NCI-H2081 treated with DMSO at 0.1 percent for 48 hours (cell line): ENCODE results near the gene KCP.

Experiments used
- DNase-seq: peaks from one replicate; lab custom pipeline; 2025; lab: John Stamatoyannopoulos, UW

KCP gene

DNA sequence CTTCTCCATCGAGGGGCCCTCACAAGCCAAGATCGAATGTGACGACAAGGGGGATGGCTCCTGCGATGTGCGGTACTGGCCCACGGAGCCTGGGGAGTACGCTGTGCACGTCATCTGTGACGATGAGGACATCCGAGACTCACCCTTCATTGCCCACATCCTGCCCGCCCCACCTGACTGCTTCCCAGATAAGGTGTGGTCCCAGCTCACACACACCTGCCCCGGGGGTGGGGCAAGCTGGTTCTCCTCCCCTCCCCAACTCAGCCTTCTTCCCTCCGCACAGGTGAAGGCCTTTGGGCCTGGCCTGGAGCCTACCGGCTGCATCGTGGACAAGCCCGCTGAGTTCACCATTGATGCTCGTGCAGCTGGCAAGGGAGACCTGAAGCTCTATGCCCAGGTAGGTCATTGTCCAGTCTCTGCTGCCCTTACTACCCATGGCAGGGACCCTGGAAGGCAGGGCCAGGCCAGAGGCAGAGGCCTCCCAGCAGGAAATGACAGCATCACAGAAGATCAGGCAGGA, 69.3 kb downstream of the KCP start:
- DNase-seq: no peak

DNA sequence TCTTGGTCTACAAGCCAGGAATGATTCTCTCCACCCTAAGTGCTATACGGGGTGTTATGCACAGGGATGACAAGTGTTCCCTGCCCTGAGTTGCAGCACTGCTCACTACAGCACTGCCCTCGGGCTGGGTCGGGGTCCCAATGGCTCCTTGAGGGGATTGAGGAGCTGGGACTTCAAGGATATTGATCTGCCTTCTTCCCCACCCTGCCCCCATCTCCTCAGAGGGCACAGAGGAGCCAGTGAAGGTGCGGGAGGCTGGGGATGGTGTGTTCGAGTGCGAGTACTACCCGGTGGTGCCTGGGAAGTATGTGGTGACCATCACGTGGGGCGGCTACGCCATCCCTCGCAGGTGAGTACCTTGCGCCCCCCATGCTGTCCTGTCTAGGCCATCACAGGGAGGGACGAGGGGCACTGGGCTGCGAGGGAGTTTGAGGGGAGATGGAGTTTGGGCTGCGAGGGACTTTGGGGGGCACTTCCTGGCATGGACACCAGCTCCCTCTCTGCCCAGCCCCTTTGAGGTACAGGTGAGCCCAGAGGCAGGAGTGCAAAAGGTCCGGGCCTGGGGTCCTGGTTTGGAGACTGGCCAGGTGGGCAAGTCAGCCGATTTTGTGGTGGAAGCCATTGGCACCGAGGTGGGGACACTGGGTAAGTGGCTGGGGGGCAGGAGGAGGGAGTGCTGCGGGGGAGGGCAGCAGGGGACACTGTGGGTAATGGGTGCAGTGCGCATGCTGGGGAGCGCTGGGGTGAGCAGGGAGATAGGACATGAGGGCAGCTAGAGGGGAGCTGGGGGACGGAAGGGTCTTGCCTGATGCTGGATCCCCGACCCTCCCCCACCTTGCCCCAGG, 70.0 kb downstream of the KCP start:
- no peak for DNase-seq

GRCh38 chr7:128839751-128840177, 70.7 kb downstream of the KCP start:
- no peak for DNase-seq

DNA sequence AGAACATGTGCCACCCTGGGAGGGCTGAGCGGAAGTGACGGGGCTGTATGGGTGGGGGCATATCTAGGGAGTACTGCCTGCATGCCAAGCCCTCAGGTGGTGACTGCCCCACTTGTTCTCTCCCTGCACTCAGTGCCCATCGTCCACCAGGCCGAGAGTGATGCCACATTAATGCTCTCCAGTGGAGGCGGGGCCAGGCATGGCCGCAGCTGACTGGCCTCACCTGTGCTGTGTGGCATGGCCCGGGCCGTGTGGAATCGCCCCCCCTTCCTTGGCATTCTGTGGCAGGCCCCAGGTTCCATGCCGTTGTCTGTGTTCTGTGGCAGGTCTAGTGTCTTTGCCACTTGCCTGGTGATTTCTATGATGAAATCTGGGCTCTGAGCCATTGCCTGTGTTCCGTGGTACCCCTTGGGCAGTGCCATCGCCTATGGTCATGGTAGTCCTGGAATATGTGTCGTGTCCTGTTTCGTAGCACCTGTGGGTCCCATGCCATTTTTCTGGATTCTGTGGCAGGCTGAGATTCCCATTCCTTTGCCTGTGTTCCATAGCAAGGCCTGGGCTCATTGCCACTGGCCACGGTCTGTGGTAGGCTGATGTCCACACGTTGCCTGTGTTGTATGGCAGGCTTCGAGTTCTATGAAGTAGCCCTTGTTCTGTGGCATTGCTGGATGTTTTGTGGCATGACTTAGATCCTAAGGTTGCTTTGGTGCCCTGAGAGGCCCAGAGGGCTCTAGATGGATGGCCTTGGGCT, 71.4 kb downstream of the KCP start:
- DNase-seq: no peak

- DNase-seq: no peak
Measured at GRCh38 chr7:128838109-128838779, 72.3 kb downstream of the KCP start.

DNA sequence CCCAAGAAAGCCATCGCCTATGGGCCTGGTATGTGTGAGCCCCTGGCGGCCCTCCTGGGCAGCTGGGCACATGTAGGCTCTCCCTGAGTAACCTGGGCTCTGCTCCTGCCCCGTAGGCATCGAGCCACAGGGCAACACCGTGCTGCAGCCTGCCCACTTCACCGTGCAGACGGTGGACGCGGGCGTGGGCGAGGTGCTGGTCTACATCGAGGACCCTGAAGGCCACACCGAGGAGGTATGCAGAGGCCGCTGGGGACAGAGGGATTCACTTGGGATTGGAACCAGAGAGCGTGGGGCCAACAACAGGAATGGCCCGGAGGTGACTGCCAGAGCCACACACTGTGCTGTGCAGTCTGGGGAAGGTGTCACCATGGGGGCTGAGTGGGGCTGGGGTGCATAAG, 73.0 kb downstream of the KCP start:
- DNase-seq: no peak

DNA sequence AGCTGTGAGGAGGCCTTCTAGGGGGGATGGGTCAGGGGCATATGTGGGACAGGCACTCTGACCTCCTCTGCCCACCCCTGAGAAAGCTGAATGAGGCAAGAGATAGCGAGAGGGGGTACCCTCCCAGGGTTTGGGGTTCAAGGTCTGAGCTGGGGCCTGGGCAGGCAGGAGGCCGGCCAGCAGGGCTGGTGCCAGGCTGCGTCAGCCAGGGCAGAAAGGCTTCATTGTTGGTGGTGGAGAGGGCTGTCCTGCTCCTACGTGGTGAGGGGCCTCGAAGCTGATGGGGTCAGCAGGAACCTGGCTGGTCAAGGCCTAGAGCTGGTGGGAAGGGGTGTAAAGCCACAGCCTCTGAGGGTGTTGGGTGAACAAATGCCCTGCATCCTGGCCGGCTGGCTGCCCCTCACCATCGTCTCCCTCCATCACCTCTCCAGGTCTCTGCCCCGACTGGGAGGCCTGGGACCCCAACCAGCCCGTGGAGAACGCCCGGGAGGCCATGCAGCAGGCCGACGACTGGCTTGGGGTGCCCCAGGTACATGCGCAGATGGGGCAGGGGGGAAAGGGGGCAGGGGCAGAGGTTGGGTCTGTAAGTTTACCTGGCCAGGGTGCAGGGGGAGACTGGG, 73.7 kb downstream of the KCP start:
- DNase-seq: no peak

- no peak for DNase-seq
Measured at GRCh38 chr7:128835790-128836641, 74.5 kb downstream of the KCP start.

- no peak for DNase-seq
Measured at GRCh38 chr7:128835231-128835751, 75.2 kb downstream of the KCP start.

- DNase-seq: no peak
Measured at GRCh38 chr7:128833946-128834325, 76.6 kb downstream of the KCP start.

GRCh38 chr7:128833148-128833945, 77.2 kb downstream of the KCP start:
- DNase-seq: no peak

DNA sequence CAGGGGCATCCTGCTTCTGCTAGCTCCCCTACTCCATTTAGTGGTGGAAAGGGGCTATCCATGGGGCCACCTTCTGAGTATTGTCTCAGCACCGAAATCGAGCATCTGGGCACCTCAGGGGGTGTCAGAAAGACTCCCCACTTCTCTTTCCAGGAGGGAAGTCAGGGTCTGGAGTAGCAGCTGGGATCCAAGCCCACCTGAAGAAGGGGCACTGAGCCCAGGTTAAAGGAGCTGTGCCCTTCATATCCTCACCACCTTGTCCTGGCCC, 77.7 kb downstream of the KCP start:
- no peak for DNase-seq

DNA sequence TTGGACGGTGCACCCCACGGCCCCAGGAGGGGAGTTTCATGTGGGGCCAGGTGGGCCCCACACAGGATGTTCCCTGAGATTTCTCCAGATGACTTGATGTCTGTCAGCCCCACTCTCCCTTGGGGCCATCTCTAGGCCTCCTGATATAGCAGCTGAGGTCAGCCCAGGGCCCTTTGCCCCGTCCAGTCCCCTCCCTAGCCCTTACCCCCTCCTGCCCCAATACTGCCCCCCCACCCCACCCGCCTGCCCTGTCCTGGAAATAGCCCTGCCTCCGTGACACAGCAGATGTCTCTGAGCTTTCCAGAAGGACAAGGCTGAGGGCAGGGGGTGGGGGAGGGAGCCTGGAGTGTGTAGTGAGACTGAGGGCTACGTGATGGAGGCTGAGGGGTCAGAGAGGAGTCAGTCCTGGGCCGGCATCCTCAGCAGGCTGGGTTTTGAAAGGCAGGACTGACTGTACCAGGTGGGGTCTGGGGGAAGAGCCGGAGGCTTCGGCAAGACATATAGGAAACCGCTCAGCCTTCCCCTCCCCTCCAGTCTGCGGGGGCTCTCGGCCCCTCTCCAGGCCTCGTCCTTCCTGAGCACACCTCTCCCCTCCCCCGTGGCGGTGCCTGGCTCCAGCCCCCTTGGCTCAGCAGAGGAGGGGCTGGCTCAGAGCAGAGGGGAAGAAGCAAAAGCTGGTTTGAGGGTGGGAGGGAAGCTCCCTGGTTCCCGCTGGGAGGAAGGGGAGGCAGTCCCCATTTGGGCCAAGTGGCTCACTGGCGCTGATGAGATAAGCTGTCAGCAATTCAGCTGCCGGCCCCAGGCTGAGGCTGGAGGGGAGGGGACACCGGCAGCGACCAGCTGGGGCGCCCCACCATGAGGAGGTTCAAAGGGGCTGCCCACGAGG, 78.3 kb downstream of the KCP start:
- DNase-seq: no peak

DNA sequence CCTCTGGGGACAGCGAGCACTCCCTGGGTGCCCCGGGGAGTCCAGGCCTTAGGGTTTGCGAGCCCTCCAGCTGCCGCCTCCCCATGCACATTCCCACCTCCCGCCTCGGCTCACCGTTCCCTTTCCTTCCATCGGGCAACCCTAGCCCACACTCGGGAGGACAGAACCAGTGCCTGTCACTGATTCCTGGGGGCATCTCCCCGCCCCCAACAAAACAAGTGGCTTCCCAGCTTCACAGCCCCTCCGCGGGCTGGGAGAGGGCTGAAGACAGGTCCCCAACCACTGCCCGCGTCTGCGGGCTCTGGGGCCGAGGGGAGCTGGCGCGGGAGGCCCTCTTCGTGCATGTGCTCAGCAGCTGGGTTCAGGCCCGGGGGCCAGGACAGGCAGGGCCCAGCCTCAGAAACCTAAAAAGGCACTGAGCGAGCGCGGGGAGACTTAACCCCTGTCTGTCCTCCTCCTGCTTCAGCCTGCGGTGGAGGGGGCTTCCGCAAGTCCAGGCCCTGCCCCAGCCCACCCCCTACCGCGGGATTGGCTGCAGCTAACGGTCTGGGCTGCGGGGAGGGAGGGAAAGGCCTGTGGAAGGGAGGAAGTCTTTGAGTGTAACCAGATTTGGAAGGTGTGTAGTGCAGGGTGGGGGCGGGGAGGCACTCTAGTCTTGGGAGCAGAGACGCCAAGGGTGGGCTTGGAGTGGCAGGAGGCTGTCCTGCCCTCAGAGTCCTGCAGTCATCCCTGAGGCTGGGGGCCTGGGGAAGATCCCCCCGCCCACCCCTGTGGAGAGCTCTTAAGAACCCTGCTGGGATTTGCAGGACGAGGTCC, 79.1 kb downstream of the KCP start:
- no peak for DNase-seq

DNA sequence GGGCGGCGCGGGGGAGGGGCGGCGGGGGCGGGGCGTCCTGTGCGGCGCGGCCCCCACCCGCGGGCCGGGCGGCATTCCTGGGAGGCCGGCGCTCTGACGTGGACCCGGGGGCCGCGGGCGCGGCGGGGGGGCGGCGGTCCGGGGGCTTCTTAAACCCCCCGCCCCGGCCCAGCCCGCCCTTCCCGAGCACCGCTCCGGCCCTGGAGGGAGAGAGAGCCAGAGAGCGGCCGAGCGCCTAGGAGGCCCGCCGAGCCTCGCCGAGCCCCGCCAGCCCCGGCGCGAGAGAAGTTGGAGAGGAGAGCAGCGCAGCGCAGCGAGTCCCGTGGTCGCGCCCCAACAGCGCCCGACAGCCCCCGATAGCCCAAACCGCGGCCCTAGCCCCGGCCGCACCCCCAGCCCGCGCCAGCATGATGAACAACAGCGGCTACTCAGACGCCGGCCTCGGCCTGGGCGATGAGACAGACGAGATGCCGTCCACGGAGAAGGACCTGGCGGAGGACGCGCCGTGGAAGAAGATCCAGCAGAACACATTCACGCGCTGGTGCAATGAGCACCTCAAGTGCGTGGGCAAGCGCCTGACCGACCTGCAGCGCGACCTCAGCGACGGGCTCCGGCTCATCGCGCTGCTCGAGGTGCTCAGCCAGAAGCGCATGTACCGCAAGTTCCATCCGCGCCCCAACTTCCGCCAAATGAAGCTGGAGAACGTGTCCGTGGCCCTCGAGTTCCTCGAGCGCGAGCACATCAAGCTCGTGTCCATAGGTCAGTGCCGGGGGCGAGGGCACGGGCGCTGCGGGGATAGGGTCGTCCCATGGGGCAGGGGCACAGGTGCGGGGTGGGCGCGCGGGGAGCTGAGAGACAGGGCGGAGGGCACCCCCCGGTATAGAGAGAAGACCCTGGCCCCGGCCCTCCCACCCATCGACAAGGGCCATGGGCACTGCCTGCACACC, 80.0 kb downstream of the KCP start, which contains the start of gene FLNC:
Gene FLNC (plus strand): TSS at position 176 of the 947 bp plus-strand sequence. CDS start 232 bp downstream, at position 408.
- DNase-seq: no peak

DNA sequence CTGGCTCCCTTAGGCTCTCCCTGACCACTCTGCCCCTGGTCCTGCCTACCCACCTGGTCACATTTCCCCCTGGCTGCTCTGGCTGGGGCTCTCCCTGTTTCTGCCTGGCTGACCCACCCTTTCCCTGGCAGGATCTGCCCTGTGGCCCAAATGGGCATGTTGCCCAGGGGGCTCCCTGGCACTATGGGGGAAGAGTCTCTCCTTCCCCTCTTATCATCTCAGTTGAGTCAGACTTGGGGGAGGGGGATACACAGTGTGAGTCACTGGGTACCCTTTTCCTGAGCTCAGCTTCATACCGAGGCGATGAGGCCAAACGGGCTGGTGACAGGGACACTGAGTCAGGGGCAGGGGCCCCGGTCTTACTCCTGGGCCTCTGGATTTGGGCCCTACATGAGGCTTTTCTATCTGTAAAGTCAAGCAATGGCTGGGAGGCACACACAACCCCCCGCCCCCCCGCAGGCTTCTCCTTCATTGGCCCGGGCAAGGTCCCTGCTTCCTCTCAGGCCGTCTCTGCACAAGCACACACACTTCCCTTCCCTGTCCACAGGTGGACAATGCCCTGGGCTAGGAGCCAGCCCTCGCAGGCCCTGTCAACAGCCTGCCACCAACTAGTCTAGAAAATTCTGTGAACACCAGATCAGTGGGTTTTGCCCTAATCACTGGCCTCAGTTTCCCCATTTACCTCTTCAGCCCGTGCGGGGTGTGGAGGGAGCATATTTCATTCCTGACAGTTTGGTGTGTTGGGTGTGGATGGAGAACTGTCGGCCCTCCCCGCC, 80.9 kb downstream of the KCP start:
- no peak for DNase-seq
